Sigmoid colon (tissue), 7 donors: ENCODE results near the gene RPTOR. TPM values are rescaled to one million over a fixed set of nuclear protein-coding genes. Genes with fewer than 3 reads are reported as not detected.

Experiments
- DNase-seq: peaks from one replicate; pipeline ENCODE4 v3.0.0-alpha.2; 2019
- H3K27ac ChIP-seq, 4 donors: fragments of 200-600 bp; sonication (generic); one replicate each; pipeline ENCODE4 v1.5.1; 2016 to 2019; ENCODE audit warnings: mild to moderate bottlenecking in 1 of 4
- H3K27me3 ChIP-seq, 3 donors: fragments of 200-600 bp; sonication (generic); one replicate each; pipeline ENCODE4 v1.5.1; 2019; ENCODE audit warnings: mild to moderate bottlenecking in 1 of 3
- H3K36me3 ChIP-seq, 4 donors: fragments of 200-600 bp; sonication (generic); one replicate each; pipeline ENCODE4 v1.5.1; 2016 to 2019
- H3K4me1 ChIP-seq, 4 donors: fragments of 200-600 bp; sonication (generic); one replicate each; pipeline ENCODE4 v1.5.1; 2017 to 2019
- H3K4me3 ChIP-seq, 4 donors: fragments of 200-600 bp; sonication (generic); one replicate each; pipeline ENCODE4 v1.5.1; 2017 to 2019; ENCODE audit warnings: mild to moderate bottlenecking in 2 of 4, moderate library complexity in 1 of 4
- H3K9me3 ChIP-seq, 4 donors: fragments of 200-600 bp in 3 of 4; sonication (generic) in 3 of 4; one replicate each; pipeline versions ENCODE4 v1.5.1 to v1.6.1; 2013 to 2019
- CTCF ChIP-seq, 4 experiments: fragments of 450-650 bp in 3 of 4; fragments of 200-600 bp in 1 of 4; IDR thresholded peaks; one replicate each; pipeline ENCODE4 v1.5.1; 2016 to 2019; ENCODE audit warnings: antibody characterized with exemption in 4 of 4, mild to moderate bottlenecking in 3 of 4, moderate library complexity in 2 of 4
- EP300 ChIP-seq, 4 donors: sonication (generic); formaldehyde crosslinking; IDR thresholded peaks; one replicate each; pipeline ENCODE4 v1.6.1; 2017; ENCODE audit warnings: antibody characterized with exemption in 4 of 4
- POLR2A ChIP-seq, 2 donors: fragments of 450-650 bp; IDR thresholded peaks; one replicate each; pipeline ENCODE4 v1.6.1; 2016; ENCODE audit warnings: antibody characterized with exemption in 2 of 2, mild to moderate bottlenecking in 2 of 2, moderate library complexity in 2 of 2
- POLR2AphosphoS5 ChIP-seq, 4 donors: sonication (generic); formaldehyde crosslinking; IDR thresholded peaks; one replicate each; pipeline ENCODE4 v1.6.1; 2017; ENCODE audit warnings: antibody characterized with exemption in 4 of 4
- WGBS, 2 donors: extraction: QIAGEN DNeasy Blood & Tissue Kit; methylation state at CpG; one replicate each; pipeline ENCODE4 v1.1.7; 2013; 5-methylcytosine and 5-hydroxymethylcytosine counted together
- intact Hi-C: fragments of 100-400 bp; cut with DNase I; formaldehyde crosslinking; loops from one replicate; pipeline ENCODE4 v1.15.1; 2023
- polyA plus RNA-seq, 3 donors: library from polyadenylated mRNA; stranded (reverse); fragments of 200-250 nt; gene quantifications; one replicate each; pipeline ENCODE4 v1.2.3, GENCODE V29; 2013
- total RNA-seq, 4 donors: library from RNA; depleted of rRNA; stranded (reverse); fragments of >200 nt; gene quantifications; one replicate each; pipeline ENCODE4 v1.1.0, GENCODE V29; 2016
- donor health status: healthy with polysubstance abuse.
- donor health status: Bipolar disorder and iron deficiency.
- donor health status: healthy.

Gene RPTOR
- total and polyA plus RNA-seq, 7 donors: 3.7 to 68.7 (median 22.9) TPM

DNA sequence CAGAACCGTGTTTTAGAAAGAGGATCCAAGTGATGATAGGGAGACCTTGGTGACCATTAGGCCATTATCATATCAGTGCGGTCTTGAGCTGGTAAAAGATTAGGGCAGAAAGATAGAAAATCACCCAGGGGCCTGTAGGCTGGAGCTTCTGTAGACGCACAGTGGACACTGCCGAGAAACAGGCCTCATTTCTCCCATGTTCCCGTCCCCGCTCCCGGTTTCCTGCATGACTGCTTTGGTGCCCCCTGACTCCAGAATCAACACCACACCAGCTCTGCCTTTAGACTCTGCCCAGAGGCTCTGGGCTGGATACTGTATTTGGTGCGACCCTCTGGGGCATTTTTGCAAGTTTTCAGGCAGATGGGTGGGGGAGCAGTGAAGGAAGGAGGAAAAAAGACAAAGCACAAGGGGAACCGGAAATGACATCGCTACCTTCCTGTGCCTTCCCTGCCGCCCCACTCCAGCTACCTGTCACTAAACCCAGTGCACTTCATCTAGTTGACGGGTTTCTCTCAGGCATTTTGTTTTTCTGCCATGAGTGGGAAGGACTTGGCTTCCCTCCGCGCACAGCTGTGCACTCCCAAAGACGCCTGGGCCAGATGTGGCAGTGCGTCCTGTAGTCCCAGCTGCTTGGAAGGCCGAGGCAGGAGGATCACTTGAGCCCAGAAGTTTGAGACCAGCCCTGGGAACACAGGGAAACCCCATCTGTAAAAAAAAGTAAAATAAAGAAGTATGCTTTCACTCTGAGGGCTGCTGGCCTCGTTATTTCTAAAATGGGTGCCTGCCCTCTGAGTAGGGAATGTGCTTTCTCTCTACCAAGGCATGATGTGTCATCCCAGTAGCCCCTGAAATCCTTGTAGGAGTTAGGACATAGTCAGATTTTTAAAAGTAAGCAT, 214.1 kb downstream of the RPTOR start:
- Histone ChIP-seq H3K4me3 (no peak overlapping the region), H3K4me1 (peaks cover 0 to 41% (median 19%) of the 10 kb centered on the region in 4 donors), H3K27ac (peak overlapping the region; percentile 33 to 70 (median 48)), H3K27me3 (no peaks in the 10 kb centered on the region), H3K36me3 (peaks cover 0 to 7% (median 0%) of the 10 kb centered on the region in 4 donors), H3K9me3 (no peaks in the 10 kb centered on the region)
- WGBS, 2 donors: 79 to 91% methylated on average over 18 of the region's 18 CpGs
- peak; percentile 69 for DNase-seq
- intact Hi-C loops: no loop called here
- no peak for TF ChIP-seq EP300 (IDR thresholded peaks at IDR 0.05)
- no peak for TF ChIP-seq CTCF (IDR thresholded peaks at IDR 0.05)
- TF ChIP-seq POLR2AphosphoS5 (IDR thresholded peaks at IDR 0.05): no peak
- TF ChIP-seq POLR2A (IDR thresholded peaks at IDR 0.05): no peak

DNA sequence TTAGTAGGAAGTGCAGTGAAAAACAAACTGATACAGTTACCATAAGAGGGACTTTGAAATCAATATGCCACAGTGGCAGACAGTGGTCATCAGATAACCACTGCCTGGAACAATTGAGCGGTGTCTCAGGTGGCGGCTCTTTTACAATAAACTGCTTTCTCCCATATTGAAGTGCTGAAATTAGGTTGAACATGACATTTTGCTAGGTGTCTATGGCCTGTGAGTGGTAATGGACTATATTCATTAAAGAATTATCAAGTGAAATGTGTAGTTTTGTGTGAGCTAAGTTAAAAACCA, 214.7 kb downstream of the RPTOR start:
- H3K27me3 ChIP-seq: no peaks in the 10 kb centered on the region
- no peak overlapping the region for H3K4me3 ChIP-seq
- no peaks in the 10 kb centered on the region for H3K9me3 ChIP-seq
- H3K27ac ChIP-seq: peak overlapping the region; percentile 33 to 70 (median 48)
- TF ChIP-seq POLR2A (IDR thresholded peaks at IDR 0.05): no peak
- TF ChIP-seq POLR2AphosphoS5 (IDR thresholded peaks at IDR 0.05): no peak
- TF ChIP-seq EP300 (IDR thresholded peaks at IDR 0.05): no peak
- no peak for TF ChIP-seq CTCF (IDR thresholded peaks at IDR 0.05)
- 91 to 94% methylated on average over 2 of the region's 2 CpGs for WGBS, 2 donors
- peaks cover 0 to 35% (median 17%) of the 10 kb centered on the region in 4 donors for H3K4me1 ChIP-seq
- intact Hi-C loops: no loop called here
- DNase-seq: no peak
- peaks cover 0 to 7% (median 0%) of the 10 kb centered on the region in 4 donors for H3K36me3 ChIP-seq

DNA sequence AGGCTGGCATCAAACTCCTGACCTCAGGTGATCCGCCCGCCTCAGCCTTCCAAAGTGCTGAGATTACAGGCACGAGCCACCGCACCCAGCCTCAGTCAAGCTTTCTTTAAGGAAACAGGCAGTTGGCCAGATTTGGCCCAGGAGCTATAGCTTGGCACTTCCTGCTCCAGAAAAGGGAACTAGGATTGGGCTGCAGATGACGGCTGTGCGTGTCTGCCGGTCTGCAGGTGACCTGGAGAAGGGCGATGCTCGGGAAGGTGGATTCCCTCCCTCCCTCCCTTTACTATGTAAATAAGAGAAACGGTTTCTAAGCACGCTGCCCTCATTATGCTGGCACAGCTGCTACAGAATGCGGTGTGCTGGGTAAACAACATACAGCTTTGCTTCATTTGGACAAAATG, 215.9 kb downstream of the RPTOR start:
- Histone ChIP-seq H3K4me1 (peaks cover 0 to 35% (median 17%) of the 10 kb centered on the region in 4 donors), H3K9me3 (no peaks in the 10 kb centered on the region), H3K4me3 (no peak overlapping the region), H3K36me3 (no peaks in the 10 kb centered on the region), H3K27ac (peak overlapping the region in 2 of 4 donors; percentile 63 to 70), H3K27me3 (no peaks in the 10 kb centered on the region)
- WGBS, 2 donors: 9 to 37% methylated on average over 12 of the region's 12 CpGs
- intact Hi-C loops: no loop called here
- peak; percentile 50 for DNase-seq
- TF ChIP-seq CTCF (IDR thresholded peaks at IDR 0.05) (no peak), EP300 (IDR thresholded peaks at IDR 0.05) (no peak), POLR2A (IDR thresholded peaks at IDR 0.05) (no peak), POLR2AphosphoS5 (IDR thresholded peaks at IDR 0.05) (no peak)

- Histone ChIP-seq H3K36me3 (no peaks in the 10 kb centered on the region), H3K4me1 (peaks cover 0 to 35% (median 17%) of the 10 kb centered on the region in 4 donors), H3K4me3 (no peak overlapping the region), H3K27ac (peak overlapping the region in 1 of 4 donors; percentile 36), H3K27me3 (no peaks in the 10 kb centered on the region), H3K9me3 (no peaks in the 10 kb centered on the region)
- WGBS, 2 donors: 58 to 79% methylated on average over 17 of the region's 17 CpGs
- TF ChIP-seq CTCF (IDR thresholded peaks at IDR 0.05): no peak
- peak; percentile 26 for DNase-seq
- intact Hi-C loops: no loop called here
Measured at GRCh38 chr17:80761110-80761871, 216.7 kb downstream of the RPTOR start.
